Measurements from ENCODE around the gene RAPGEF4. TPM values are rescaled to one million over a fixed set of nuclear protein-coding genes. Genes with fewer than 3 reads are reported as not detected.

RAPGEF4 gene
- total and polyA plus RNA-seq, 2 donors, result 4.3 to 22.9 TPM

- H3K36me3 ChIP-seq (ENCODE audit: insufficient read depth), result no peaks in the 10 kb centered on the region
- WGBS, result 90% methylated on average over 3 of the region's 3 CpGs
Measured at GRCh38 chr2:172969609-172970008, 234.0 kb downstream of the RAPGEF4 start.

GRCh38 chr2:172970660-172971059 is 235.0 kb downstream of the RAPGEF4 start:
- Histone ChIP-seq H3K36me3 (ENCODE audit: insufficient read depth) (no peaks in the 10 kb centered on the region), H3K4me3 (ENCODE audit: low read depth, low read length) (no peak overlapping the region), H3K4me1 (ENCODE audit: insufficient read depth) (no peaks in the 10 kb centered on the region), H3K27ac (ENCODE audit: low read depth) (no peak overlapping the region)
- DNase-seq (ENCODE audit: extremely low spot score), result no peak
- WGBS, result 84% methylated on average over 4 of the region's 4 CpGs

More at GRCh38 chr2:172969609-172970008, 234.0 kb downstream of the RAPGEF4 start:
- H3K4me1 ChIP-seq (ENCODE audit: insufficient read depth), result no peaks in the 10 kb centered on the region
- DNase-seq (ENCODE audit: extremely low spot score), result no peak
- no peak overlapping the region for H3K4me3 ChIP-seq (ENCODE audit: low read depth, low read length)
- H3K27ac ChIP-seq (ENCODE audit: low read depth), result no peak overlapping the region

- 63% methylated on average over 12 of the region's 12 CpGs for WGBS
- H3K36me3 ChIP-seq (ENCODE audit: insufficient read depth), result no peaks in the 10 kb centered on the region
- no peaks in the 10 kb centered on the region for H3K4me1 ChIP-seq (ENCODE audit: insufficient read depth)
- no peak overlapping the region for H3K27ac ChIP-seq (ENCODE audit: low read depth)
- DNase-seq (ENCODE audit: extremely low spot score), result no peak
- no peak overlapping the region for H3K4me3 ChIP-seq (ENCODE audit: low read depth, low read length)
Measured at GRCh38 chr2:172972005-172972619, 236.5 kb downstream of the RAPGEF4 start.

- Histone ChIP-seq H3K36me3 (ENCODE audit: insufficient read depth) (no peaks in the 10 kb centered on the region), H3K27ac (ENCODE audit: low read depth) (no peak overlapping the region), H3K4me3 (ENCODE audit: low read depth, low read length) (no peak overlapping the region), H3K4me1 (ENCODE audit: insufficient read depth) (no peaks in the 10 kb centered on the region)
- DNase-seq (ENCODE audit: extremely low spot score), result no peak
- 89% methylated on average over 4 of the region's 4 CpGs for WGBS
Measured at GRCh38 chr2:172974762-172975161, 239.1 kb downstream of the RAPGEF4 start.

GRCh38 chr2:172976116-172976515 is 240.5 kb downstream of the RAPGEF4 start:
- H3K4me3 ChIP-seq (ENCODE audit: low read depth, low read length), result no peak overlapping the region
- DNase-seq (ENCODE audit: extremely low spot score), result no peak
- 69% methylated on average over 4 of the region's 4 CpGs for WGBS

GRCh38 chr2:172976816-172977215 is 241.2 kb downstream of the RAPGEF4 start:
- Histone ChIP-seq H3K36me3 (ENCODE audit: insufficient read depth) (no peaks in the 10 kb centered on the region), H3K27ac (ENCODE audit: low read depth) (no peak overlapping the region)
- 95% methylated on average over 5 of the region's 5 CpGs for WGBS

More at GRCh38 chr2:172976116-172976515, 240.5 kb downstream of the RAPGEF4 start:
- Histone ChIP-seq H3K27ac (ENCODE audit: low read depth) (no peak overlapping the region), H3K36me3 (ENCODE audit: insufficient read depth) (no peaks in the 10 kb centered on the region), H3K4me1 (ENCODE audit: insufficient read depth) (no peaks in the 10 kb centered on the region)

GRCh38 chr2:172977270-172978062 is 241.8 kb downstream of the RAPGEF4 start:
- Histone ChIP-seq H3K4me3 (ENCODE audit: low read depth, low read length) (no peak overlapping the region), H3K27ac (ENCODE audit: low read depth) (no peak overlapping the region), H3K36me3 (ENCODE audit: insufficient read depth) (no peaks in the 10 kb centered on the region), H3K4me1 (ENCODE audit: insufficient read depth) (no peaks in the 10 kb centered on the region)
- DNase-seq (ENCODE audit: extremely low spot score), result no peak
- 48% methylated on average over 7 of the region's 7 CpGs for WGBS

More at GRCh38 chr2:172976816-172977215, 241.2 kb downstream of the RAPGEF4 start:
- DNase-seq (ENCODE audit: extremely low spot score), result no peak
- Histone ChIP-seq H3K4me1 (ENCODE audit: insufficient read depth) (no peaks in the 10 kb centered on the region), H3K4me3 (ENCODE audit: low read depth, low read length) (no peak overlapping the region)

- no peaks in the 10 kb centered on the region for H3K4me1 ChIP-seq (ENCODE audit: insufficient read depth)
- no peak overlapping the region for H3K27ac ChIP-seq (ENCODE audit: low read depth)
- no peaks in the 10 kb centered on the region for H3K36me3 ChIP-seq (ENCODE audit: insufficient read depth)
- no peak for DNase-seq (ENCODE audit: extremely low spot score)
- WGBS, result 38% methylated on average over 2 of the region's 2 CpGs
- H3K4me3 ChIP-seq (ENCODE audit: low read depth, low read length), result no peak overlapping the region
Measured at GRCh38 chr2:172978063-172978383, 242.4 kb downstream of the RAPGEF4 start.

GRCh38 chr2:172985139-172985892 is 249.7 kb downstream of the RAPGEF4 start:
- Histone ChIP-seq H3K4me3 (ENCODE audit: low read depth, low read length) (no peak overlapping the region), H3K36me3 (ENCODE audit: insufficient read depth) (no peaks in the 10 kb centered on the region), H3K27ac (ENCODE audit: low read depth) (no peak overlapping the region), H3K4me1 (ENCODE audit: insufficient read depth) (no peaks in the 10 kb centered on the region)
- 62% methylated on average over 12 of the region's 12 CpGs for WGBS
- no peak for DNase-seq (ENCODE audit: extremely low spot score)

- 26% methylated on average over 2 of the region's 2 CpGs for WGBS
- Histone ChIP-seq H3K4me1 (ENCODE audit: insufficient read depth) (no peaks in the 10 kb centered on the region), H3K27ac (ENCODE audit: low read depth) (no peak overlapping the region), H3K36me3 (ENCODE audit: insufficient read depth) (no peaks in the 10 kb centered on the region), H3K4me3 (ENCODE audit: low read depth, low read length) (no peak overlapping the region)
- no peak for DNase-seq (ENCODE audit: extremely low spot score)
Measured at GRCh38 chr2:172986040-172986439, 250.4 kb downstream of the RAPGEF4 start.

- H3K27ac ChIP-seq (ENCODE audit: low read depth), result no peak overlapping the region
- H3K36me3 ChIP-seq (ENCODE audit: insufficient read depth), result no peaks in the 10 kb centered on the region
- 94% methylated on average over 7 of the region's 7 CpGs for WGBS
- DNase-seq (ENCODE audit: extremely low spot score), result no peak
- no peak overlapping the region for H3K4me3 ChIP-seq (ENCODE audit: low read depth, low read length)
- no peaks in the 10 kb centered on the region for H3K4me1 ChIP-seq (ENCODE audit: insufficient read depth)
Measured at GRCh38 chr2:172988728-172989127, 253.1 kb downstream of the RAPGEF4 start.

- DNase-seq (ENCODE audit: extremely low spot score), result no peak
- H3K27ac ChIP-seq (ENCODE audit: low read depth), result no peak overlapping the region
- no peaks in the 10 kb centered on the region for H3K4me1 ChIP-seq (ENCODE audit: insufficient read depth)
- no peak overlapping the region for H3K4me3 ChIP-seq (ENCODE audit: low read depth, low read length)
- no peaks in the 10 kb centered on the region for H3K36me3 ChIP-seq (ENCODE audit: insufficient read depth)
- WGBS, result 75% methylated on average over 7 of the region's 7 CpGs
Measured at GRCh38 chr2:172991031-172991430, 255.4 kb downstream of the RAPGEF4 start.

GRCh38 chr2:172993139-172993538 is 257.5 kb downstream of the RAPGEF4 start:
- DNase-seq (ENCODE audit: extremely low spot score), result no peak
- no peaks in the 10 kb centered on the region for H3K4me1 ChIP-seq (ENCODE audit: insufficient read depth)
- no peaks in the 10 kb centered on the region for H3K36me3 ChIP-seq (ENCODE audit: insufficient read depth)
- WGBS, result 94% methylated on average over 4 of the region's 4 CpGs
- H3K27ac ChIP-seq (ENCODE audit: low read depth), result no peak overlapping the region
- H3K4me3 ChIP-seq (ENCODE audit: low read depth, low read length), result no peak overlapping the region
